ENCODE data around the gene PPP3R1. TPM values are rescaled to one million over a fixed set of nuclear protein-coding genes. Genes with fewer than 3 reads are reported as not detected.

PPP3R1 gene
- total and polyA plus RNA-seq, 2 experiments from 2014 or later = 7.9 to 49.6 TPM

- H3K27ac Mint-ChIP-seq = no peak overlapping the region
- no peak for ATAC-seq
- Histone ChIP-seq H3K4me1 (ENCODE audit: insufficient read depth) (no peaks in the 10 kb centered on the region), H3K4me2 (no peak overlapping the region), H3K9me2 (ENCODE audit: insufficient read depth) (no peaks in the 10 kb centered on the region), H3K79me2 (replicated peaks; ENCODE audit: insufficient read depth) (peaks cover 82% of the 10 kb centered on the region), H3K27ac (ENCODE audit: low read depth) (no peak overlapping the region), H2AFZ (no peak overlapping the region), H3K4me3 (no peak overlapping the region), H4K20me1 (replicated peaks; ENCODE audit: insufficient read depth) (peaks cover 19% of the 10 kb centered on the region; the same call in 1 of the 2 replicates), H3F3A (replicated peaks; ENCODE audit: low read depth) (0 out of 2 replicates have a peak, but pooled peaks cover 3% of the 10 kb centered on the region), H3K36me3 (ENCODE audit: insufficient read depth) (no peaks in the 10 kb centered on the region), H3K27me3 (ENCODE audit: insufficient read depth) (no peaks in the 10 kb centered on the region)
- DNase-seq (ENCODE audit: low spot score) = no peak
- peaks cover 11% of the 10 kb centered on the region for H3K4me1 Mint-ChIP-seq
- no peak for TF ChIP-seq EZH2 (IDR thresholded peaks at IDR 0.05; ENCODE audit: low read depth, unreplicated experiment)
- TF ChIP-seq, protein P1, sequence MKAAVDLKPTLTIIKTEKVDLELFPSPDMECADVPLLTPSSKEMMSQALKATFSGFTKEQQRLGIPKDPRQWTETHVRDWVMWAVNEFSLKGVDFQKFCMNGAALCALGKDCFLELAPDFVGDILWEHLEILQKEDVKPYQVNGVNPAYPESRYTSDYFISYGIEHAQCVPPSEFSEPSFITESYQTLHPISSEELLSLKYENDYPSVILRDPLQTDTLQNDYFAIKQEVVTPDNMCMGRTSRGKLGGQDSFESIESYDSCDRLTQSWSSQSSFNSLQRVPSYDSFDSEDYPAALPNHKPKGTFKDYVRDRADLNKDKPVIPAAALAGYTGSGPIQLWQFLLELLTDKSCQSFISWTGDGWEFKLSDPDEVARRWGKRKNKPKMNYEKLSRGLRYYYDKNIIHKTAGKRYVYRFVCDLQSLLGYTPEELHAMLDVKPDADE (IDR thresholded peaks at IDR 0.05) = no peak
- TF ChIP-seq, protein P2, sequence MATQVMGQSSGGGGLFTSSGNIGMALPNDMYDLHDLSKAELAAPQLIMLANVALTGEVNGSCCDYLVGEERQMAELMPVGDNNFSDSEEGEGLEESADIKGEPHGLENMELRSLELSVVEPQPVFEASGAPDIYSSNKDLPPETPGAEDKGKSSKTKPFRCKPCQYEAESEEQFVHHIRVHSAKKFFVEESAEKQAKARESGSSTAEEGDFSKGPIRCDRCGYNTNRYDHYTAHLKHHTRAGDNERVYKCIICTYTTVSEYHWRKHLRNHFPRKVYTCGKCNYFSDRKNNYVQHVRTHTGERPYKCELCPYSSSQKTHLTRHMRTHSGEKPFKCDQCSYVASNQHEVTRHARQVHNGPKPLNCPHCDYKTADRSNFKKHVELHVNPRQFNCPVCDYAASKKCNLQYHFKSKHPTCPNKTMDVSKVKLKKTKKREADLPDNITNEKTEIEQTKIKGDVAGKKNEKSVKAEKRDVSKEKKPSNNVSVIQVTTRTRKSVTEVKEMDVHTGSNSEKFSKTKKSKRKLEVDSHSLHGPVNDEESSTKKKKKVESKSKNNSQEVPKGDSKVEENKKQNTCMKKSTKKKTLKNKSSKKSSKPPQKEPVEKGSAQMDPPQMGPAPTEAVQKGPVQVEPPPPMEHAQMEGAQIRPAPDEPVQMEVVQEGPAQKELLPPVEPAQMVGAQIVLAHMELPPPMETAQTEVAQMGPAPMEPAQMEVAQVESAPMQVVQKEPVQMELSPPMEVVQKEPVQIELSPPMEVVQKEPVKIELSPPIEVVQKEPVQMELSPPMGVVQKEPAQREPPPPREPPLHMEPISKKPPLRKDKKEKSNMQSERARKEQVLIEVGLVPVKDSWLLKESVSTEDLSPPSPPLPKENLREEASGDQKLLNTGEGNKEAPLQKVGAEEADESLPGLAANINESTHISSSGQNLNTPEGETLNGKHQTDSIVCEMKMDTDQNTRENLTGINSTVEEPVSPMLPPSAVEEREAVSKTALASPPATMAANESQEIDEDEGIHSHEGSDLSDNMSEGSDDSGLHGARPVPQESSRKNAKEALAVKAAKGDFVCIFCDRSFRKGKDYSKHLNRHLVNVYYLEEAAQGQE (IDR thresholded peaks at IDR 0.05; ENCODE audit: unreplicated experiment) = no peak
- TF ChIP-seq JUNB (IDR thresholded peaks at IDR 0.05; ENCODE audit: unreplicated experiment) = no peak
- no peak for TF ChIP-seq ZNF462 (CRISPR knock-in tag; IDR thresholded peaks at IDR 0.05)
- no peak for TF ChIP-seq ZNF331 (CRISPR knock-in tag; IDR thresholded peaks at IDR 0.05; ENCODE audit: low read depth)
- no peak for TF ChIP-seq CREB1 (CRISPR knock-in tag; IDR thresholded peaks at IDR 0.05; ENCODE audit: low read depth)
- TF ChIP-seq ZNF114 (CRISPR knock-in tag; IDR thresholded peaks at IDR 0.05) = no peak
- TF ChIP-seq STAT1 (IDR thresholded peaks at IDR 0.05; ENCODE audit: unreplicated experiment) = no peak
- no peak for TF ChIP-seq POLR2AphosphoS5 (IDR thresholded peaks at IDR 0.05; ENCODE audit: low read depth)
- TF ChIP-seq, protein P3, sequence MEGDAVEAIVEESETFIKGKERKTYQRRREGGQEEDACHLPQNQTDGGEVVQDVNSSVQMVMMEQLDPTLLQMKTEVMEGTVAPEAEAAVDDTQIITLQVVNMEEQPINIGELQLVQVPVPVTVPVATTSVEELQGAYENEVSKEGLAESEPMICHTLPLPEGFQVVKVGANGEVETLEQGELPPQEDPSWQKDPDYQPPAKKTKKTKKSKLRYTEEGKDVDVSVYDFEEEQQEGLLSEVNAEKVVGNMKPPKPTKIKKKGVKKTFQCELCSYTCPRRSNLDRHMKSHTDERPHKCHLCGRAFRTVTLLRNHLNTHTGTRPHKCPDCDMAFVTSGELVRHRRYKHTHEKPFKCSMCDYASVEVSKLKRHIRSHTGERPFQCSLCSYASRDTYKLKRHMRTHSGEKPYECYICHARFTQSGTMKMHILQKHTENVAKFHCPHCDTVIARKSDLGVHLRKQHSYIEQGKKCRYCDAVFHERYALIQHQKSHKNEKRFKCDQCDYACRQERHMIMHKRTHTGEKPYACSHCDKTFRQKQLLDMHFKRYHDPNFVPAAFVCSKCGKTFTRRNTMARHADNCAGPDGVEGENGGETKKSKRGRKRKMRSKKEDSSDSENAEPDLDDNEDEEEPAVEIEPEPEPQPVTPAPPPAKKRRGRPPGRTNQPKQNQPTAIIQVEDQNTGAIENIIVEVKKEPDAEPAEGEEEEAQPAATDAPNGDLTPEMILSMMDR (conservative IDR thresholded peaks at IDR 0.05; ENCODE audit: low read depth in 2 of 2) = no peak
- no peak for TF ChIP-seq EZH2phosphoT487 (IDR thresholded peaks at IDR 0.05; ENCODE audit: unreplicated experiment)
- no peak for TF ChIP-seq NANOG (IDR thresholded peaks at IDR 0.05; ENCODE audit: borderline replicate concordance)
- H3K36me3 Mint-ChIP-seq (ENCODE audit: low read depth) = peaks cover 4% of the 10 kb centered on the region; the same call in 2 of the 3 replicates
- H3K27me3 Mint-ChIP-seq (ENCODE audit: insufficient read depth, low read depth, poor library complexity) = no peaks in the 10 kb centered on the region
- no peaks in the 10 kb centered on the region for H3K9me3 Mint-ChIP-seq
- H3K4me3 Mint-ChIP-seq = no peak overlapping the region
Observed at GRCh38 chr2:68189991-68190784, 62.1 kb downstream of the PPP3R1 start.
